ENCODE results near the gene IL12RB1. TPM values are rescaled to one million over a fixed set of nuclear protein-coding genes. Genes with fewer than 3 reads are reported as not detected.

The IL12RB1 gene
- total RNA-seq, 1 experiment from 2014 or later, result 0.36 TPM

- H3K36me3 ChIP-seq (ENCODE audit: control insufficient read depth, insufficient read depth, low read length), result no peaks in the 10 kb centered on the region
- H3K4me3 ChIP-seq (ENCODE audit: low read depth in 2 of 2, low read length in 2 of 2), result peak overlapping the region in 1 of 2 experiments; percentile 8; a peak in 1 of 4 replicates
- ATAC-seq (peak; percentile 88), DNase-seq (ENCODE audit: low read depth, low spot score) (no peak)
- H3K27me3 ChIP-seq (ENCODE audit: control insufficient read depth, insufficient read depth, low read length), result no peaks in the 10 kb centered on the region
- peak overlapping the region; percentile 44; the same call in 1 of the 2 replicates for H3K27ac ChIP-seq (ENCODE audit: low read length)
- TF ChIP-seq REST (IDR thresholded peaks at IDR 0.05; ENCODE audit: insufficient read depth in 1 of 2, low read depth in 2 of 2, low read length in 1 of 2) (no peak), SIN3A (IDR thresholded peaks at IDR 0.05; ENCODE audit: borderline replicate concordance, insufficient read depth, low read depth, low read length) (peak; percentile 75), POLR2AphosphoS5 (IDR thresholded peaks at IDR 0.05; ENCODE audit: low read depth, low read length) (peak; percentile 67; the same call in 1 of the 2 replicates), TCF7L2 (IDR thresholded peaks at IDR 0.05; ENCODE audit: low read depth, low read length) (0 out of 2 replicates have a peak, but pooled peaks have one; percentile 17), CTCF (IDR thresholded peaks at IDR 0.05) (no peak)
- no peaks in the 10 kb centered on the region for H3K9me3 ChIP-seq (ENCODE audit: control insufficient read depth, insufficient read depth, low read depth, low read length)
- intact Hi-C loops (cut with micrococcal nuclease; ENCODE audit: unreplicated experiment), result no loop called here
- CTCF ChIA-PET, result no interaction called here
- peaks cover 10% of the 10 kb centered on the region for H3K4me1 ChIP-seq (ENCODE audit: control insufficient read depth, insufficient read depth, low read length)
- in situ Hi-C loops (cut with HindIII; ENCODE audit: low pct_unique_long_range_greater_than_20kb, low sequenced_read_pairs), result no loop called here
- BruUV-seq (replicated peaks), result no TSS peak
- POLR2A ChIA-PET, result interaction anchor here (0.5 to 0.7 kb wide), 3 partner anchors 27 to 113 kb away, joined by 4 to 15 read pairs (median 9); no protein-coding TSS in a partner anchor
These were observed 57.0 kb downstream of the IL12RB1 start for GRCh38 chr19:18029617-18030338.

GRCh38 chr19:18027151-18027550, 59.6 kb downstream of the IL12RB1 start:
- intact Hi-C loops (cut with micrococcal nuclease; ENCODE audit: unreplicated experiment) (no loop called here), in situ Hi-C loops (cut with HindIII; ENCODE audit: low pct_unique_long_range_greater_than_20kb, low sequenced_read_pairs) (no loop called here)
- no peak for ATAC-seq
- no peaks in the 10 kb centered on the region for H3K9me3 ChIP-seq (ENCODE audit: control insufficient read depth, insufficient read depth, low read depth, low read length)
- ChIA-PET CTCF (no interaction called here), POLR2A (no interaction called here)
- H3K27ac ChIP-seq (ENCODE audit: low read length), result no peak overlapping the region; the same call in 1 of the 2 replicates
- TF ChIP-seq CTCF (IDR thresholded peaks at IDR 0.05) (no peak), REST (IDR thresholded peaks at IDR 0.05; ENCODE audit: insufficient read depth in 1 of 2, low read depth in 2 of 2, low read length in 1 of 2) (no peak), SIN3A (IDR thresholded peaks at IDR 0.05; ENCODE audit: borderline replicate concordance, insufficient read depth, low read depth, low read length) (no peak), POLR2AphosphoS5 (IDR thresholded peaks at IDR 0.05; ENCODE audit: low read depth, low read length) (no peak), TCF7L2 (IDR thresholded peaks at IDR 0.05; ENCODE audit: low read depth, low read length) (no peak)
- no peaks in the 10 kb centered on the region for H3K36me3 ChIP-seq (ENCODE audit: control insufficient read depth, insufficient read depth, low read length)
- no peak for DNase-seq (ENCODE audit: low read depth, low spot score)
- no TSS peak for BruUV-seq (replicated peaks)
- peaks cover 16% of the 10 kb centered on the region for H3K4me1 ChIP-seq (ENCODE audit: control insufficient read depth, insufficient read depth, low read length)
- no peak overlapping the region for H3K4me3 ChIP-seq (ENCODE audit: low read depth in 2 of 2, low read length in 2 of 2)
- no peaks in the 10 kb centered on the region for H3K27me3 ChIP-seq (ENCODE audit: control insufficient read depth, insufficient read depth, low read length)
